Superior temporal gyrus (tissue), 1 donor: ENCODE measurements around the gene FADS3.

ENCODE experiments used
- DNase-seq: peaks from one replicate; pipeline ENCODE4 v3.0.0-alpha.2; 2016; ENCODE audit errors: extremely low spot score

Gene FADS3, protein sequence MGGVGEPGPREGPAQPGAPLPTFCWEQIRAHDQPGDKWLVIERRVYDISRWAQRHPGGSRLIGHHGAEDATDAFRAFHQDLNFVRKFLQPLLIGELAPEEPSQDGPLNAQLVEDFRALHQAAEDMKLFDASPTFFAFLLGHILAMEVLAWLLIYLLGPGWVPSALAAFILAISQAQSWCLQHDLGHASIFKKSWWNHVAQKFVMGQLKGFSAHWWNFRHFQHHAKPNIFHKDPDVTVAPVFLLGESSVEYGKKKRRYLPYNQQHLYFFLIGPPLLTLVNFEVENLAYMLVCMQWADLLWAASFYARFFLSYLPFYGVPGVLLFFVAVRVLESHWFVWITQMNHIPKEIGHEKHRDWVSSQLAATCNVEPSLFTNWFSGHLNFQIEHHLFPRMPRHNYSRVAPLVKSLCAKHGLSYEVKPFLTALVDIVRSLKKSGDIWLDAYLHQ

DNA sequence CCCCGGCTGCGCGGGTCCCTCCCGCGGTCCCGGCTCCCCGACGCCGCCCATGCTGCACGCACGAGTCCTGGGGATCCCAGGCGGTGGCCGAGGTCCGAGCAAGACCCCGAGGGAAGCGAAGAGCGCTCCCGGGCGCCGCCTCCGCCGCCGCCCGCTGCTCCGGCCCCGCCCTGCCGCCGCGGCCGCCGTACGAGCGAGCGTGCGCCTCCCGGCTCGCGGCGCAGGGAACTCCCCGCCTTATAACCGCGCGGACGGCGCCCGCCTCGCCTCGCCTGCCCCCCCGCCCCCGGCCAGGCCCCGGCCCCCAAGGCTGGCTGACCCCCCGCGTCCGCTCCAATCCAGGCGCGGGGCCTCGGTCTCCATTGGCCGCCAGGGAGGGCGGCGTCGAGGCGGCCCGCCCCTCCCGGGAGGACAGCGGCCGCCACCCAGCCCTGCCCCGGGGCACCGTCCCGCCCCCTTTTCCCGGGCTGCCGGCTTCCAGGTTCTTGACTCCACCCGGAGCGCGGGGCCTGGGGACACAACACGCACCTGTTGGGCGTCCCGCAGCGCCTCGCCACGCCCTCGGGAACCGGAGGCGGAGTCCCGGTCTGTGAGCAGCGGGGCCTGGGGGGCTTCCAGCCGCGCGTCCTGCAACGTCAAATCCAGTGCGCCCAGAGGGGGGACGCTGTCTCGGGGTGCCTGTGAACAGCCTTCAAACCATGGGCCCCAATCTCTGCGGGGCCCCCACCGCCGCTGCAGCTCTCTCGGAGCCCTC is at the start of gene FADS3:
FADS3 (minus strand) TSS at position 215 of the 754 bp plus-strand sequence; CDS start at position 51, 164 bp downstream.
- peak; percentile 84 for DNase-seq

DNA sequence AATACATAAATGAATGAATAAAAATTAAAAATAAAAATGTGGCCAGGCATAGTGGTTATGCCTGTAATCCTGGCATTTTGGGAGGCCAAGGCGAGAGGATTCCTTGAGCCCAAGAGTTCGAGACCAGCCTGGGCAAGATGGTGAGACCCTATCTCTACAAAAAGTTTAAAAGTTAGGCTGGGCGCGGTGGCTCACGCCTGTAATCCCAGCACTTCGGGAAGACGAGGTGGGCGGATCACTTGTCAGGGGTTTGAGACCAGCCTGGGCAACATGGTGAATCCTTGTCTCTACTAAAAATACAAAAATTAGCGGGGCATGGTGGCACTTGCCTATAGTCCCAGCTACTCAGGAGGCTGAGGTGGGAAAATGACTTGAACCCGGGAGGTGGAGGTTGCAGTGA is 49.1 kb upstream of the FADS3 start:
- no peak for DNase-seq

- DNase-seq, result no peak
Observed at GRCh38 chr11:61935861-61936260, 44.5 kb upstream of the FADS3 start.

DNA sequence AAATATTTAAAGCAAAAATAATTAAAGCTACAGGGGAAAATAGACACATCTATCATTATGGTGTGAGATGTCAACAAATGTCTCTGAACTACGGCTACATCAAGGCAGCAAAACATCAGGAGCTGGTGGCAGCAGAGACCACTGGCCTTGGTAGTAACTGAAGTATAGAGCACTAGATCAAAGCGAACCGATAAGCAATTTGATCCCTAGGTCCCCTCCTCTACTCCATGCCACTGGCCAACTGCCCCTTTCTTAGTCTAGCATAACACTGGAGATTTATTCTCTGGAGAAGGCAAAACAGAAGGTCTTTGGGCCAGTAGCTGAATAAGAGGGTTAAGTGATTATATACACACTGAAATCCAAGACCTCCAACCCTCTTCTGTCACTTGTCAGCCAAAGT is 39.6 kb upstream of the FADS3 start:
- no peak for DNase-seq

GRCh38 chr11:61928606-61929005 is 37.3 kb upstream of the FADS3 start:
- DNase-seq, result no peak

GRCh38 chr11:61927501-61927900 is 36.2 kb upstream of the FADS3 start:
- DNase-seq, result no peak

DNA sequence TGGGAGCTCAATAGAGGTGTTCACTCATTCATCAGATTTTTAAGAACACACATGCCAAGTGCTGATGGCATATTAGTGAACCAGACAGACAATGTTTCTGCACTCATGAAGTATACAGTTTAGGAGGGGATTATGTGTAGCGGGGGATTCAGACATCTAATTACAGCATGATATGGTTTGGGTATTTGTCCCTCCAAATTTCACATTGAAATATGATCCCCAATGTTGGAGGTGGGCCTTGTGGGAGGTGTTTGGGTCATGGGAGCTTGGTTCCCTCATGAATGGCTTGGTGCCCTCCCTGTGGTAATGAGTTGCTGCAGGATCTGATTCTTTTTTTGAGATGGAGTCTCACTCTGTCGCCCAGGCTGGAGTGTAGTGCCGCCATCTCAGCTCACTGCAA is 34.9 kb upstream of the FADS3 start:
- no peak for DNase-seq

GRCh38 chr11:61925736-61926135 is 34.4 kb upstream of the FADS3 start:
- no peak for DNase-seq

GRCh38 chr11:61924064-61924455 is 32.7 kb upstream of the FADS3 start:
- no peak for DNase-seq

DNA sequence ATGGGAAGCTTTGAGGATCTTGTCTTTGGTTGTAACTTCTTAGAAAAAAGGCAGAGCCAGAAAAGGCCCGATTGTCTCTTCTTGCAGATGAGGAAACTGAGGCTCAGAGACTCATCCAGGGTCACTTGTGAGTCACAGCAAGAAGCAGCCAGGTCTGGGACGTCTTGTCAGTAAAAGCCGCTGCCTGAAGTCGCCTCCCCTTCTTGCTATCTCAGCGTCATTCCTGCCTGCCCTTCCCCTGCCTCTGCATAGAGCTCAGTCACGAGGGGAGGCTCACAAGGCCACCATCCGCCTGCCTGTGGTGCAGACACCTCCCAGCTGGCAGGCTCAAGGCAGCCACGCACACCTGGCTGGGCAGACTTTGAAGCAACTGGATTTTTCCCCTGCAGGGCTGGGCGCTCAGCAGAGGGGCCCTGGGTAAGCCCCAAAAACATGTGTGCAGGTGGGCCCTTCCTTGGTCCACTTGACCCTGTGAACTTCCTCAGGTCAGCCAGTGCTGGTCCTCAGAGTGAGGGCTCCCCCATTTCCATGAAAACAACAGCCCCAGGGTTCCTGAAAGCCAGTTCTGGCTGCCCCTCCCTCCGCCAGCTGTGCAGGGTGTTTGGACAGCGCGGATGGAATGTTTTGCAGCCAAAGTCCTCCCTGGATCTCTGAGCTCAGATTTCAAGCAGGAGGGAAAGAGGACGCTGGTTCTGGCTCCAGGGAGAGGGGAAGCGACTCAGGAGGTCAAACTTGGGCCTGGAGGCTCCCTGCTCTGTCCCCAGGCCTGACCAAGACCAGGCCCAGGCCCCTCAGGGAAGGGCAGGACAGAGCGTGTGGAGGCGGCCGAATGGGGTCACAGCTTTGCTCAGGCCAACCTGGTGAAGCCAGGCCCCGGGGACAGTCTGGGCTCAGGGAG is 32.1 kb upstream of the FADS3 start:
- DNase-seq, result no peak

- no peak for DNase-seq
Observed at GRCh38 chr11:61922539-61922938, 31.2 kb upstream of the FADS3 start.

DNA sequence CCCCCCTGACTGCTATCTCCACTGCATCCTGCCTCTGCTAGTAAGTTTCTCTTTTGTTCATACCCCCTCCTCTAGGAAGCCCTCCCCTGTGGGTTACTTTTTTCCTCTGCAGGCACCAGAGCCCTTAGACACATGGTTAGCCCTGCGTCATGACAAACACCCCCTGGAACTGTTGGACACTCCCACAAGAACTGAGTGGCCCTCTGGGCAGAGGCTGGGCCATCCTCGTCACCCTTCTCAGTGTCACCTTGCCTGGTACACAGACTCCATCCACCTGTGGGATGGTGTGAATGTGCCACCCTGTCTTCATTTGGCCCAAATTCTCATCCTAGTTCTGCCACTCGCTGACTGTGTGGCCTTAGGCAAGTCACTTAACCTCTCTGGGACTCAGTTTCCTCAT is 30.1 kb upstream of the FADS3 start:
- no peak for DNase-seq

DNA sequence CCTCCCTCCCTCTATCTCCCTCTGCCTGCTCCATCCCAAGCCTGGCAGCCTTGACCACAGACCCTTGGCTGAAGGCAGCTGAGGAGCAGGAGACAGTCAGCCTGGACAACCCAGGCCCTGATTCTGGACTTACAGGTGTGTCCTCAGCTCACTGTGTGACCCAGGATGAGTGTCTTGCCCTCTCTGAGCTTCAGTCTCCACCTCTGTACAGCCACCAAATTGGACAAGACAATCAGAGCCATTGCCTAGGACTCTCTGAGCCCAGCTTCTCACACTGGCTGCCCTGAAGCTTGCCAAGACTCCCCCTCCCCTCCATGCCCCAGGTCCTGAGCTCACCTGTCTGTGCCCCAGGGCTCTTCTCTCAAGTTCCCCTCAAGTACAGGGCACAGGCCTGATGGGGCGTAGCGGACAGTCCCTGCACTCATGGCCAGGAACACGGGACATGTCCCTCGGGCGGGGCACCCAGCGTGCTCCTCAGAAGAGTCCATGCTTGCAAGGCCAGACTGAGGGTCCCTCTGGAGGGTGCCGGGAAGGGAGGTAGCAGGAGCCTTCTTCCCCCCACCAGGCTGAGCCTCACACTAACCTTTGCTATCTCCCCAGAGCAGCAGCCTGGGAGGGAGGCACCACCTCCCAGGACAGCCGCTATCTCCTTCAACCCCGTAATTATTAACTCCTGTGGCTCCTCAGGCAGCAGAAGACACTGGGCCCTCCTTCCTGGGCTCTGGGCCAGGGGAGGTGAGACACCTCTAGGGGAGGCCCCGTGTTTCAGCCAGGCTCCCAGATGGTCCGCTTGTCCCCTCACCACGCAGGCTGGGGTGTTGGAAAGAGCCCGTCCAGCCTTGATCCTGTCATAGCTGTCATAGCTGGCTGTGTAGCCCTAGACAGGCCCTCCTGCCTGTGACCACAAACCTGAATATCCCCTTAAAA is 28.6 kb upstream of the FADS3 start:
- DNase-seq, result no peak

- DNase-seq, result no peak
Observed at GRCh38 chr11:61918938-61919704, 27.8 kb upstream of the FADS3 start.

DNA sequence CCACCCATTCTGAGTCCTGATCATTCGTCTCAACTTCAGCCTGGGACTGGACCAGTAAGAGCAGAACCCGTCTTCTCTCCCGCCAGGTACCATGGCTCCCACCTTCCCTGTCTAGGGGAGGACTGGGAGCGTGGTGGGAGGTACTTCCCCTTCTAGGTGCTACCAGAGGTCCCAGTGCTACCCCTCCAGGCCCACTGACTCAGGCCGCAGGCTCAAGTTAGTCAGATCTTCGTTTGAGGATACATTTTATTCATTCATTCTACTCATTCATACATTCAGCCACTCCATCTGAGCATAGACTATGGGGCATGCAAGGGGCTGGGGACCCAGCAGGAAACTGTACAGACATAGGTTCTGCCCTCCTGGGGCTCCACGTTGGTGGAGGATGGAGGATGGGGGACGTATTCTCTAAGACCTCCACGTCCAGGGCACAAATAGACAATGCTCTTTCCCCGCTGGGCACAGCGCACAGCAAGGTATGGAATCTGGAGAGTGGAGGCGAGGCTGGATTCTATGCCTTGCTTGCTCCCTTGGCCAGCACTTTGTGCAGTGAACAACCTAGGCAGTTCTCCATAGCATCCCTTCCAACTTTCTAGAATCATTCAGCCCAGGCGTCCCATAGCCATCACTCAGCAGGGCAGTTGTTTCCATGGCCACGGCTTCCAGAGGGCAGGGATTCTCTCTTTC is 27.0 kb upstream of the FADS3 start:
- no peak for DNase-seq

DNA sequence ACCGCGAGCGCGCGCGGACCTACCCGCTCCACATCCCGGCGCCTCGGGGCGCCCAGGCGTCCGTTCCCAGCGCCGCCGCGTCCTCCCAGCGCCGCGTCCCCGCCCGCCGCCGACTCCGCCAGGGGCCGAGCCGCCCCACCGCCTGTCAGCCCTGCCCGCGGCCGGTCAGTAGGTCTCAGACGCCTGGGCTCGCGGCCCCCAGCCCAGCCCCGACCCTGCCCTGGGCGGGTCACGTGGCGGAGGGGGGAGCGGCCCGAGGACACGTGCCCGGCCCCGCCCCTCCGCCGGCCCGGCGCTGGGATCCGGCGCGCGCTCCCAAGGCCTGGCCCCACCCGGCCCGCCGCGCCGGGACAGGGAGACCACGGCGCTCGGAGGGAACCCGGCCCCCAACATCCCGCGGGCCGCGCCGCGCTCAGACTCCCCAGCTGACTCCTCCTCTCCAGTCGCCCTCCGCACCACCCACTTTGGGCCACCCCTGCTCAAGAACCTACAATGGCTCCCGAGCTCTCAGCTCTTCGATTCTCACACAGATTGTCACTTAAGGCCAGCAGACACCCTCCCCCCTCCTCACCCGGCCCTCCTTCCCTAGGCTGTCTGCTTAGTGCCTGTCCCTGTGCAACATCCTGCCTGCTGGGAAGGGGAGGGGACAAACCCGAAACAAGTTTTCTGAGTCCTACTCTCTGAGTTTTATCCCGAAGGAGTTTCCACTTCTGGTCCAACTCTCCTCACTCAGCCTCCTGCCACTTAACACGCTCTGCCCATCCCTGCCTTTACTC is 26.2 kb upstream of the FADS3 start, which contains the start of gene RAB3IL1:
RAB3IL1 (minus strand) TSS at position 233 of the 776 bp plus-strand sequence; CDS start at position 34, 199 bp downstream.
- peak; percentile 34 for DNase-seq

GRCh38 chr11:61916737-61917333 is 25.5 kb upstream of the FADS3 start:
- DNase-seq, result no peak
